Fibroblast of lung (primary cell): ENCODE results near the gene ADGRV1. TPM values are rescaled to one million over a fixed set of nuclear protein-coding genes. Genes with fewer than 3 reads are reported as not detected.
A peak's percentile ranks its signal among the peaks of the same experiment; 100 is the strongest.

ENCODE experiments used
- DNase-seq, 2 donors: peaks; one replicate each; pipeline versions ENCODE4 v3.0.0 to v3.0.0-alpha.2; 2010; ENCODE audit warnings: low read depth in 2 of 2
- H2AFZ ChIP-seq: 2 replicates; pipeline ENCODE4 v1.5.1; 2012; ENCODE audit warnings: low read length, control low read depth, inconsistent platforms
- H3K27ac ChIP-seq: 2 replicates; pipeline ENCODE4 v1.5.1; 2011; ENCODE audit warnings: low read length, control low read depth; ENCODE audit not compliant: insufficient read depth
- H3K27me3 ChIP-seq: 2 replicates; pipeline ENCODE4 v1.5.1; 2011; ENCODE audit warnings: mild to moderate bottlenecking, low read length; ENCODE audit not compliant: control insufficient read depth, insufficient read depth
- H3K36me3 ChIP-seq: 2 replicates; pipeline ENCODE4 v1.5.1; 2011; ENCODE audit warnings: low read length; ENCODE audit not compliant: control insufficient read depth, insufficient read depth
- H3K4me1 ChIP-seq: 2 replicates; pipeline ENCODE4 v1.5.1; 2011; ENCODE audit warnings: low read length; ENCODE audit not compliant: control insufficient read depth, insufficient read depth; ENCODE audit errors: extremely low read depth
- H3K4me2 ChIP-seq: 2 replicates; pipeline ENCODE4 v1.5.1; 2011; ENCODE audit warnings: low read length, control low read depth; ENCODE audit not compliant: insufficient read depth; ENCODE audit errors: extremely low read depth
- H3K4me3 ChIP-seq, 4 experiments: fragments of 200-600 bp in 1 of 4; sonication (generic) in 1 of 4; replicated peaks in 1 of 4; 2 replicates each; pipeline ENCODE4 v1.5.1; 2011 to 2016; ENCODE audit warnings: low read length in 4 of 4, low read depth in 3 of 4, mild to moderate bottlenecking in 3 of 4, control low read depth in 2 of 4, inconsistent platforms in 1 of 4, mixed read lengths in 1 of 4; ENCODE audit not compliant: insufficient read depth in 1 of 4; ENCODE audit errors: control extremely low read depth in 1 of 4
- H3K79me2 ChIP-seq: 2 replicates; pipeline ENCODE4 v1.5.1; 2012; ENCODE audit warnings: mild to moderate bottlenecking, low read length, inconsistent platforms; ENCODE audit not compliant: control insufficient read depth, insufficient read depth
- H3K9ac ChIP-seq: 2 replicates; pipeline ENCODE4 v1.5.1; 2011; ENCODE audit warnings: mild to moderate bottlenecking, low read length, control low read depth; ENCODE audit not compliant: insufficient read depth
- H3K9me3 ChIP-seq: 2 replicates; pipeline ENCODE4 v1.5.1; 2012; ENCODE audit warnings: low read depth, low read length; ENCODE audit not compliant: control insufficient read depth, insufficient read depth
- H4K20me1 ChIP-seq: 2 replicates; pipeline ENCODE4 v1.5.1; 2011; ENCODE audit warnings: low read length; ENCODE audit not compliant: control insufficient read depth, insufficient read depth; ENCODE audit errors: extremely low read depth
- EZH2 ChIP-seq: IDR thresholded peaks from 2 replicates; pipeline ENCODE4 v1.5.1; 2012; ENCODE audit warnings: low read length, control low read depth, mild to moderate bottlenecking; ENCODE audit errors: missing control alignments
- polyA plus RNA-seq, 2 donors: library from polyadenylated mRNA; depleted of rRNA in 1 of 2; stranded (reverse) in 1 of 2; unstranded in 1 of 2; fragments of >200 nt; gene quantifications; 2 replicates each; pipeline ENCODE4 v1.2.1, GENCODE V29; 2011 to 2012; ENCODE audit warnings: missing spikeins in 1 of 2
- total RNA-seq: library from RNA; depleted of rRNA; stranded (reverse); fragments of >200 nt; gene quantifications from 2 replicates; pipeline ENCODE4 v1.2.1, GENCODE V29; 2014
- TF ChIP-seq, protein P1 (sequence below), 2 donors: IDR thresholded peaks in 1 of 2; conservative IDR thresholded peaks in 1 of 2; 1 replicate in 1 of 2; 2 replicates in 1 of 2; pipeline ENCODE4 v1.5.1; 2011 to 2012; ENCODE audit warnings: low read length in 2 of 2, control low read depth in 1 of 2, inconsistent platforms in 1 of 2, low read depth in 1 of 2, mild to moderate bottlenecking in 1 of 2

The ADGRV1 gene
- total and polyA plus RNA-seq, 2 donors (not counting 1 experiment from before 2014, with no cell fraction given) = 0.15 to 0.17 TPM

DNA sequence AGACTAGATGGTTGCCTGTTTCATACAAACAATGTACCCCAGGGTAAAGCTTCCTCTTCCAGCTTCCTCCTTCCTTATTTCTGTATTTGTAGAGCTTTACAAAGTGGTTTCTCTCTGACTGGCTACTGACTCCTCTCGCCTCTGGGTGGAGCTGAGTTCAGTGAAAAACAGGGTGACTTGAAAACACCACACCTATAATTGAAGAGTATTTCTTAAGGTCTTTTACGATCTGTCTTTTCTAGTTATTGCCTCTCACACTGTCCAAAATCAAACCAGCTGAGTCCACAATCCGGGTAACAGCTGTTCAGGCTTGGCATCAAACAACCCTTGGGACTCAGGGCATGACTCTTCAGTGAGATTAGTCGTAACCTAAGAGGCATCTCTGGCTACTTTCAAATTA, 624.2 kb downstream of the ADGRV1 start:
- Histone ChIP-seq H3K4me3 (no peak overlapping the region), H2AFZ (no peak overlapping the region), H3K36me3 (no peaks in the 10 kb centered on the region), H3K4me1 (peaks cover 5% of the 10 kb centered on the region), H4K20me1 (no peaks in the 10 kb centered on the region), H3K9me3 (no peaks in the 10 kb centered on the region), H3K4me2 (peak overlapping the region; percentile 36), H3K27ac (no peak overlapping the region), H3K79me2 (no peaks in the 10 kb centered on the region), H3K9ac (no peak overlapping the region), H3K27me3 (no peaks in the 10 kb centered on the region)
- peak in 1 of 2 donors; percentile 23 for DNase-seq
- no peak for TF ChIP-seq EZH2
- TF ChIP-seq, protein P1, sequence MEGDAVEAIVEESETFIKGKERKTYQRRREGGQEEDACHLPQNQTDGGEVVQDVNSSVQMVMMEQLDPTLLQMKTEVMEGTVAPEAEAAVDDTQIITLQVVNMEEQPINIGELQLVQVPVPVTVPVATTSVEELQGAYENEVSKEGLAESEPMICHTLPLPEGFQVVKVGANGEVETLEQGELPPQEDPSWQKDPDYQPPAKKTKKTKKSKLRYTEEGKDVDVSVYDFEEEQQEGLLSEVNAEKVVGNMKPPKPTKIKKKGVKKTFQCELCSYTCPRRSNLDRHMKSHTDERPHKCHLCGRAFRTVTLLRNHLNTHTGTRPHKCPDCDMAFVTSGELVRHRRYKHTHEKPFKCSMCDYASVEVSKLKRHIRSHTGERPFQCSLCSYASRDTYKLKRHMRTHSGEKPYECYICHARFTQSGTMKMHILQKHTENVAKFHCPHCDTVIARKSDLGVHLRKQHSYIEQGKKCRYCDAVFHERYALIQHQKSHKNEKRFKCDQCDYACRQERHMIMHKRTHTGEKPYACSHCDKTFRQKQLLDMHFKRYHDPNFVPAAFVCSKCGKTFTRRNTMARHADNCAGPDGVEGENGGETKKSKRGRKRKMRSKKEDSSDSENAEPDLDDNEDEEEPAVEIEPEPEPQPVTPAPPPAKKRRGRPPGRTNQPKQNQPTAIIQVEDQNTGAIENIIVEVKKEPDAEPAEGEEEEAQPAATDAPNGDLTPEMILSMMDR (conservative IDR thresholded peaks at IDR 0.05 in 1 of 2, IDR thresholded peaks at IDR 0.05 in 1 of 2; ENCODE audit: low read depth in 1 of 2, low read length in 2 of 2) = peak; percentile 7 to 23

DNA sequence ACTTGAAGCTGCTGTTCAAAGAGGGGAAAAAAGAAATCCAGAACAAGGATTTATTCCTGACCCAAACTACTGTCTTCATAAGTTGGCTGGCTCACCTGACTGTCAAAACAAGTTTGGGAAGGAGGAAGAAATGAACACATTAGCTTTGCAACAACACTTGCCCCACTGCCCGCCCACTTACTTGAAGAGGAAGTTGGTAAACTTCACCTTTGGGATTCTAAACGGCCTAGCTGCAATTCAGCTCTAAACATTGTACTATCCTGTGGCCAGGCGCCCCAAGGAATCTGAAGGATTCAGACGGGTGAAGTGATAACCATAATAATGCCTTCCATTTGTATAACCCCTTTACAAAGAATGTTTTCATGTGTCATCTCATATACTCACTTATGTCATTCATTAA, 625.1 kb downstream of the ADGRV1 start:
- Histone ChIP-seq H3K4me3 (no peak overlapping the region), H4K20me1 (no peaks in the 10 kb centered on the region), H3K27ac (no peak overlapping the region), H3K9me3 (no peaks in the 10 kb centered on the region), H3K4me2 (no peak overlapping the region), H3K36me3 (no peaks in the 10 kb centered on the region), H3K79me2 (no peaks in the 10 kb centered on the region), H3K4me1 (peaks cover 5% of the 10 kb centered on the region), H3K27me3 (no peaks in the 10 kb centered on the region), H3K9ac (no peak overlapping the region), H2AFZ (no peak overlapping the region)
- no peak for TF ChIP-seq EZH2
- TF ChIP-seq, protein P1 (conservative IDR thresholded peaks at IDR 0.05 in 1 of 2, IDR thresholded peaks at IDR 0.05 in 1 of 2; ENCODE audit: low read depth in 1 of 2, low read length in 2 of 2) = no peak
- no peak for DNase-seq

DNA sequence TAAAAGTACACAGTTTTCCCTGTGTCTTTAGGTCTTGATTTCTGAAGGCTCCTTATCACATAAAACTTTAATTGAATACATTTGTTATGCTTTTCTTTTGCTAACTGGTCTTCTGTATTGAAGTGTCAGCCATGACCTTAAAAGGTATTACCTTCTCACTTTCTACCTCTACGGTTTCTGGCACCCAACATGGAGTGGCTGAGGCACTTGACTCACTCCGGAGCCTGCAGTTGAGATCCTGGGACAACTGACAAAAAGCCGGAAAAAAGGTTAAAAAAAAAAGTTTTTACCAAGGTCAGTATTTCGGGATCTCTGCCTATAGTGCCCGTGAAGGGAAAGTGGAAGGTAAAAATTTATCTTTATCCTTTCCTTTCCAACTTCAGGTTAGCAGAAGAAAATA, 627.5 kb downstream of the ADGRV1 start:
- DNase-seq = no peak
- Histone ChIP-seq H3K4me3 (no peak overlapping the region), H3K4me1 (peaks cover 8% of the 10 kb centered on the region), H3K4me2 (no peak overlapping the region), H3K9me3 (no peaks in the 10 kb centered on the region), H2AFZ (no peak overlapping the region), H3K9ac (no peak overlapping the region), H3K79me2 (no peaks in the 10 kb centered on the region), H3K36me3 (no peaks in the 10 kb centered on the region), H3K27me3 (no peaks in the 10 kb centered on the region), H4K20me1 (no peaks in the 10 kb centered on the region), H3K27ac (no peak overlapping the region)
- TF ChIP-seq EZH2 = no peak
- TF ChIP-seq, protein P1 (conservative IDR thresholded peaks at IDR 0.05 in 1 of 2, IDR thresholded peaks at IDR 0.05 in 1 of 2; ENCODE audit: low read depth in 1 of 2, low read length in 2 of 2) = no peak
